ENCODE measurements around the gene DUSP22. TPM values are rescaled to one million over a fixed set of nuclear protein-coding genes. Genes with fewer than 3 reads are reported as not detected.

The DUSP22 gene
- total RNA-seq, 1 experiment from 2014 or later: 19.2 TPM

DNA sequence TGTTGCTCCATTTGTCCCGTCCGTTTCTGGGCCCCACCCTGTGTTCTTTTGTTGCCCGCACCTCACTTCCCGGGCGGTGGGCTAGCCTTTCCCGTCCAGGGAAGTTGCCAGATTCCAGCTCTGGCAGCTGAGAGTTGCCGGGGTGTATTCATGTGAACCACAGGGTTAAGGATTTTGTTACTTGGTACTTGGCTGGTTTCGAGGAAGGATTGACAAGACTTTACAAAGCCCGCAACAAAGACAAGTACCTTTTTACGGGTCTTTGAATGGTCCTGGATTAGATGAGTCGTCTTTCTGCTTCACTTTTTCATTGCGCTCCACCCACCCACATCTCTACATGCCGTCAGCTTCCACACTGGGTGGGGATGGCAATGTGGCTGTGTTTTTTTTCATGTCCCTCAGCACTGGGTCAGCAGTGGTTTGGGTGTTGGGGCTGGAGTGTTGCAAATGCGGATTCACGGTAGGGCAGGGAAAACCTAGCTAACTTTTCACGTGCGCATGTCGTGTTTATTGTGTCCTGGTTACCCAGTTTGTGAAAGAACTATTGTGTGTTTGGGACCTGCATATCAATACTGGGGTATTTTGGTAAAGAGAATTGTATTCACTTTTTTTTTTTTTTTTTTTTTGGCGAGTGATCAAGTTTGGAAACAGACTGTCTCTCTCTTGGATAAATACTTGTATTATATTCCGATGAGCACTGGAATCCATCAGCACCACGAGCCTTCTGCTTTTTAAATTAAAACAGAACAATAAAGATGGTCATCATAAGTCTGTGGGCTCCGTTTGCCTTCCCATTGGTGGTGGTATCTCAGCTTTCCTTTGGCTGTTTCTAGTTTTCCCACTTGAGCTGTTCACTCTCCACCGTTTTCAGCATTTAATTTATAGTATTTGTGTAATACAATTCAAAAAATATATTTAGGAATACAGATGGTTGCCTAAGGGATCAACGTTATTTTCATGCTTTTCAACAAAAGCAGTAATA lies 1.2 kb downstream of the DUSP22 start:
- TSS peak; percentile 68 for BruUV-seq (replicated peaks)
- no peak for ATAC-seq
- H3K4me1 ChIP-seq (ENCODE audit: control insufficient read depth in 1 of 2, insufficient read depth in 2 of 2, low read length in 2 of 2): peaks cover 11 to 17% of the 10 kb centered on the region in 2 experiments; a peak in 3 of 4 replicates
- H3K36me3 ChIP-seq (ENCODE audit: control insufficient read depth in 1 of 2, insufficient read depth in 2 of 2, low read length in 2 of 2): no peaks in the 10 kb centered on the region
- TF ChIP-seq, protein P1, sequence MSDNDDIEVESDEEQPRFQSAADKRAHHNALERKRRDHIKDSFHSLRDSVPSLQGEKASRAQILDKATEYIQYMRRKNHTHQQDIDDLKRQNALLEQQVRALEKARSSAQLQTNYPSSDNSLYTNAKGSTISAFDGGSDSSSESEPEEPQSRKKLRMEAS (IDR thresholded peaks at IDR 0.05): peak; percentile 6; the same call in 1 of the 2 replicates
- no peak for TF ChIP-seq SRF (IDR thresholded peaks at IDR 0.05; ENCODE audit: low read depth)
- H4K20me1 ChIP-seq (ENCODE audit: insufficient read depth): no peaks in the 10 kb centered on the region
- ChIA-PET POLR2A (no interaction called here), RAD21 (ENCODE audit: low non-redundant PET in 1 of 2, low total read pairs in 2 of 2, uncharacterized antibody in 2 of 2, unreplicated experiment in 2 of 2) (interaction anchor here in 1 of 2 experiments (0.7 kb wide), 1 partner anchor 12 kb away, joined by 4 read pairs; no protein-coding TSS in a partner anchor), CTCF (interaction anchor here (0.7 kb wide), 1 partner anchor 116 kb away, joined by 3 read pairs; no protein-coding TSS in a partner anchor)
- H3K27ac ChIP-seq (ENCODE audit: low read depth, low read length): peak overlapping the region; percentile 93
- no peaks in the 10 kb centered on the region; a peak in 1 of 4 replicates for H3K9me3 ChIP-seq (ENCODE audit: control insufficient read depth in 1 of 2, insufficient read depth in 1 of 2, low read depth in 1 of 2, low read length in 2 of 2)
- peak overlapping the region; percentile 95 for H3K4me2 ChIP-seq (ENCODE audit: low read length)
- H3K9ac ChIP-seq (ENCODE audit: low read length): peak overlapping the region; percentile 73
- H3K9me2 ChIP-seq (ENCODE audit: insufficient read depth): no peaks in the 10 kb centered on the region
- H2AFZ ChIP-seq (ENCODE audit: low read depth, low read length, poor library complexity, severe bottlenecking): no peak overlapping the region
- DNase-seq (ENCODE audit: low read depth, low spot score): no peak
- H3K27me3 ChIP-seq (ENCODE audit: insufficient read depth, low read length): peaks cover under 1% of the 10 kb centered on the region; the same call in 1 of the 2 replicates
- intact Hi-C loops (cut with micrococcal nuclease): loop anchor here (5.0 kb wide), 1 partner anchor 114 kb away; no protein-coding TSS in a partner anchor
- no peaks in the 10 kb centered on the region for H3K79me2 ChIP-seq (ENCODE audit: insufficient read depth, low read length)
- peak overlapping the region; percentile 56 to 69 for H3K4me3 ChIP-seq (replicated peaks in 1 of 2; ENCODE audit: low read depth in 1 of 2, low read length in 2 of 2)

DNA sequence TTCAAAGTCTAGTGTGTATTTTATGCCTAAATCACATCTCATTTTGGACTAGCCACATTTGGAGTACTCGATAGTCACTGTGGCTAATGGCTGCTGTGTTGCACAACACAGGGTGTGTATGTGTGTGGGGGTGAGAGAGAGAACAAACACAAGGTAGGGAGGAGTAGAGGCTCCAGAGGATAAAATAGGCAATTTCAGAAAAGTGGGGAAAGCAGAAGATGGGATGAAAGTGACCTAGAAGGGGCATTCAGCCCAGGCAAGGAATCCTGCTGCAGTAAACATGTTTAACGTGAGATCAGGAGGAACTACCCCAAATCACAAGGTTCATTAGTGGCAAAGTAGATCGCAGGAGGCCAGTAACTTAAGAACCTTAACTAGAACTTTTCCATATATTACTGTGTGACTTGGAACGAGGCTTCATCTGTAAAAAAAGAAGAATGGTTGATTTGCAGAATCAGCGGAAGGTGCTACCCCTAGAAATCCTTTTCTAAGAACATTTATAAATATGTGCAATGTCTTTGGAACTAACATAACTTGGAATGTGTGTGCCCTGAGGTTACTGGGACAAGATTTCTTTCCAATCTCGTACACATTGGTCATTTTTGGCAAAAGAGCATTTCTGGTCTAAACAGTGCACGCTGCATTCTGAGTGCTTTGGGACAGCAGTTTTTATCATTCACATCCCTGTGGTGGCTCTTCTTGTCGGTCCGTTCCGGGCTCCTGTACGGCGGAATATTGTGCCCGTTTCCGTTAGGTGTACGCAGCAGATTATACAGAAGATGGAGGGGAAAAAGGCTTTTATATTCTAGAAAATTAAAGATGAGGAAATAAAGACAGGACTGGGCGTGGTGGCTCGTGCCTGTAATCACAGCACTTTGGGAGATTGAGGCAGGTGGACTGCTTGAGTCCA lies 2.6 kb downstream of the DUSP22 start:
- BruUV-seq (replicated peaks): no TSS peak
- H3K9me2 ChIP-seq (ENCODE audit: insufficient read depth): no peaks in the 10 kb centered on the region
- ATAC-seq (no peak), DNase-seq (ENCODE audit: low read depth, low spot score) (no peak)
- no peaks in the 10 kb centered on the region for H3K79me2 ChIP-seq (ENCODE audit: insufficient read depth, low read length)
- no peak overlapping the region for H3K9ac ChIP-seq (ENCODE audit: low read length)
- no peaks in the 10 kb centered on the region for H3K27me3 ChIP-seq (ENCODE audit: insufficient read depth, low read length)
- H2AFZ ChIP-seq (ENCODE audit: low read depth, low read length, poor library complexity, severe bottlenecking): no peak overlapping the region
- RAD21 ChIA-PET (ENCODE audit: low non-redundant PET in 1 of 2, low total read pairs in 2 of 2, uncharacterized antibody in 2 of 2, unreplicated experiment in 2 of 2): no interaction called here
- no peak overlapping the region for H3K27ac ChIP-seq (ENCODE audit: low read depth, low read length)
- no peak overlapping the region for H3K4me3 ChIP-seq (replicated peaks in 1 of 2; ENCODE audit: low read depth in 1 of 2, low read length in 2 of 2)
- no peaks in the 10 kb centered on the region for H4K20me1 ChIP-seq (ENCODE audit: insufficient read depth)
- POLR2A ChIA-PET: interaction anchor here (0.7 kb wide), 1 partner anchor 194 kb away, joined by 4 read pairs; no protein-coding TSS in a partner anchor
- H3K9me3 ChIP-seq (ENCODE audit: control insufficient read depth in 1 of 2, insufficient read depth in 1 of 2, low read depth in 1 of 2, low read length in 2 of 2): no peaks in the 10 kb centered on the region; a peak in 1 of 4 replicates
- intact Hi-C loops (cut with micrococcal nuclease): loop anchor here (5.0 kb wide), 1 partner anchor 112 kb away; no protein-coding TSS in a partner anchor
- H3K4me2 ChIP-seq (ENCODE audit: low read length): no peak overlapping the region
- CTCF ChIA-PET: no interaction called here
- H3K36me3 ChIP-seq (ENCODE audit: control insufficient read depth in 1 of 2, insufficient read depth in 2 of 2, low read length in 2 of 2): no peaks in the 10 kb centered on the region
- peaks cover 11 to 17% of the 10 kb centered on the region in 2 experiments; a peak in 3 of 4 replicates for H3K4me1 ChIP-seq (ENCODE audit: control insufficient read depth in 1 of 2, insufficient read depth in 2 of 2, low read length in 2 of 2)
- TF ChIP-seq SRF (IDR thresholded peaks at IDR 0.05; ENCODE audit: low read depth): no peak
- no peak for TF ChIP-seq ZBTB33 (IDR thresholded peaks at IDR 0.05; ENCODE audit: extremely low read depth, insufficient replicate concordance, low read length)
- TF ChIP-seq REST (IDR thresholded peaks at IDR 0.05; ENCODE audit: low read depth): no peak
